B cell (primary cell): ENCODE results near the gene HAGH. TPM values are rescaled to one million over a fixed set of nuclear protein-coding genes. Genes with fewer than 3 reads are reported as not detected.

Experiments used
- ATAC-seq: fragments of 200-7000 bp; cut with Tn5 transposase; one replicate; pipeline ENCODE4 v1.10.0; 2021; ENCODE audit warnings: low read depth, mild to moderate bottlenecking, moderate number of reproducible peaks, moderate library complexity
- CTCF ChIA-PET: fragments of 350-600 bp; sonication (Branson Sonifier 250); formaldehyde crosslinking; loops from one replicate; lab custom pipeline; 2021; ENCODE audit warnings: antibody characterized with exemption, inconsistent platforms; lab: Charles Lee
- POLR2A ChIA-PET: fragments of 350-600 bp; sonication (Branson Sonifier 250); formaldehyde crosslinking; loops from one replicate; lab custom pipeline; 2021; ENCODE audit warnings: antibody characterized with exemption; lab: Charles Lee
- DNase-seq: peaks from one replicate; pipeline ENCODE4 v3.0.0; 2013
- H2AFZ ChIP-seq: 2 replicates; pipeline ENCODE4 v1.6.1; 2012; ENCODE audit warnings: mild to moderate bottlenecking, low read depth, low read length; ENCODE audit not compliant: insufficient read depth, poor library complexity, severe bottlenecking
- H3K27ac ChIP-seq, 2 donors: 1 replicate in 1 of 2; 2 replicates in 1 of 2; pipeline ENCODE4 v1.5.1; 2012 to 2013; ENCODE audit warnings: low read length in 2 of 2, mild to moderate bottlenecking in 2 of 2, moderate library complexity in 1 of 2
- H3K27me3 ChIP-seq, 4 experiments: fragments of 200-600 bp in 1 of 4; sonication (generic) in 1 of 4; replicated peaks in 1 of 4; 1 replicate in 2 of 4; 2 replicates in 2 of 4; pipeline versions ENCODE4 v1.6.1 to v1.7.0; 2013 to 2016; ENCODE audit warnings: low read length in 3 of 4, mild to moderate bottlenecking in 2 of 4, mixed read lengths in 1 of 4, moderate library complexity in 1 of 4; ENCODE audit not compliant: insufficient read depth in 4 of 4, control insufficient read depth in 3 of 4; ENCODE audit errors: control extremely low read depth in 1 of 4
- H3K36me3 ChIP-seq, 2 experiments: replicated peaks in 1 of 2; 1 replicate in 1 of 2; 2 replicates in 1 of 2; pipeline versions ENCODE4 v1.6.1 to v1.7.1; 2013; ENCODE audit warnings: low read length in 1 of 2; ENCODE audit not compliant: insufficient read depth in 2 of 2, control insufficient read depth in 1 of 2; ENCODE audit errors: control extremely low read depth in 1 of 2, extremely low read depth in 1 of 2
- H3K4me1 ChIP-seq, 2 donors: fragments of 200-600 bp in 1 of 2; sonication (generic) in 1 of 2; 1 replicate in 1 of 2; 2 replicates in 1 of 2; pipeline versions ENCODE4 v1.5.1 to v1.6.1; 2013 to 2017; ENCODE audit warnings: low read length in 2 of 2; ENCODE audit not compliant: control insufficient read depth in 2 of 2, insufficient read depth in 2 of 2
- H3K4me2 ChIP-seq: replicated peaks from 2 replicates; pipeline ENCODE3; 2012; ENCODE audit warnings: mild to moderate bottlenecking, low read depth, low read length; ENCODE audit not compliant: poor library complexity, severe bottlenecking
- H3K4me3 ChIP-seq, 5 experiments: fragments of 200-600 bp in 1 of 5; sonication (generic) in 1 of 5; 1 replicate in 3 of 5; 2 replicates in 2 of 5; pipeline versions ENCODE4 v1.5.1 to v1.7.0; 2011 to 2016; ENCODE audit warnings: low read length in 4 of 5, mild to moderate bottlenecking in 4 of 5, low read depth in 2 of 5, control low read depth in 1 of 5, moderate library complexity in 1 of 5; ENCODE audit not compliant: insufficient read depth in 1 of 5; ENCODE audit errors: control extremely low read depth in 1 of 5, extremely low read depth in 1 of 5
- H3K79me2 ChIP-seq: fragments of 200-600 bp; sonication (generic); one replicate; pipeline ENCODE4 v1.6.0; 2016; ENCODE audit warnings: low read length; ENCODE audit not compliant: control insufficient read depth, insufficient read depth
- H3K9ac ChIP-seq: fragments of 200-600 bp; sonication (generic); 2 replicates; pipeline ENCODE4 v1.6.1; 2017; ENCODE audit warnings: mild to moderate bottlenecking, low read length, moderate library complexity
- H3K9me3 ChIP-seq, 3 donors: one replicate each; pipeline versions ENCODE4 v1.6.1 to v1.7.1; 2013; ENCODE audit warnings: low read length in 2 of 3; ENCODE audit not compliant: control insufficient read depth in 2 of 3, insufficient read depth in 1 of 3; ENCODE audit errors: control extremely low read depth in 1 of 3
- H4K20me1 ChIP-seq: 2 replicates; pipeline ENCODE4 v1.6.0; 2012; ENCODE audit warnings: mild to moderate bottlenecking, low read length; ENCODE audit not compliant: insufficient read depth, control insufficient read depth, poor library complexity, severe bottlenecking
- H3K27ac Mint-ChIP-seq: one replicate; pipeline ENCODE4 v1.8.0; 2021; ENCODE audit warnings: mixed read lengths
- H3K27me3 Mint-ChIP-seq: one replicate; pipeline ENCODE4 v1.8.0; 2021; ENCODE audit warnings: mixed read lengths
- H3K4me1 Mint-ChIP-seq: one replicate; pipeline ENCODE4 v1.8.0; 2021; ENCODE audit warnings: mixed read lengths
- H3K4me3 Mint-ChIP-seq: one replicate; pipeline ENCODE4 v1.8.0; 2021; ENCODE audit warnings: mixed read lengths
- H3K9me3 Mint-ChIP-seq: one replicate; pipeline ENCODE4 v1.8.0; 2022; ENCODE audit warnings: mixed read lengths; ENCODE audit not compliant: insufficient read depth
- CTCF ChIP-seq: fragments of 200-600 bp; IDR thresholded peaks from one replicate; pipeline ENCODE4 v1.8.0; 2022; ENCODE audit warnings: antibody characterized with exemption, mild to moderate bottlenecking
- EZH2 ChIP-seq: IDR thresholded peaks from 2 replicates; pipeline ENCODE4 v1.6.1; 2012; ENCODE audit warnings: borderline replicate concordance, low read depth, mild to moderate bottlenecking, moderate library complexity, low read length; ENCODE audit not compliant: insufficient read depth, poor library complexity, severe bottlenecking
- WGBS: methylation state at CpG from one replicate; pipeline ENCODE4 v1.1.5; 2013; ENCODE audit warnings: missing lambda C conversion rate; ENCODE audit not compliant: insufficient coverage; 5-methylcytosine and 5-hydroxymethylcytosine counted together
- intact Hi-C: fragments of 100-400 bp; cut with micrococcal nuclease; formaldehyde crosslinking; loops from one replicate; pipeline ENCODE4 v1.10.0; 2022
- polyA plus RNA-seq: library from polyadenylated mRNA; depleted of rRNA; stranded (reverse); fragments of >200 nt; gene quantifications from 2 replicates; pipeline ENCODE4 v1.2.3, GENCODE V29; 2012
- total RNA-seq, 2 donors: library from RNA; stranded (reverse); fragments of 120-200 nt in 1 of 2; gene quantifications; 1 replicate in 1 of 2; 2 replicates in 1 of 2; pipeline versions ENCODE4 v1.2.3 to v1.2.4, GENCODE V29; 2013 to 2022

The HAGH gene
- total and polyA plus RNA-seq, 2 donors (not counting 1 experiment from before 2014, with no cell fraction given), result 50.6 to 74.2 TPM

- H3K4me1 ChIP-seq, result peaks cover 5 to 9% of the 10 kb centered on the region in 2 donors
- peaks cover 0 to 4% (median 0%) of the 10 kb centered on the region in 3 donors for H3K9me3 ChIP-seq
- no peaks in the 10 kb centered on the region for H3K79me2 ChIP-seq
- ChIA-PET POLR2A (no interaction called here), CTCF (no interaction called here)
- H3K9me3 Mint-ChIP-seq, result no peaks in the 10 kb centered on the region
- no peak overlapping the region for H3K4me3 Mint-ChIP-seq
- 95% methylated on average over 19 of the region's 19 CpGs for WGBS
- no peak overlapping the region for H3K27ac ChIP-seq
- H3K9ac ChIP-seq, result no peak overlapping the region
- no peaks in the 10 kb centered on the region for H3K27me3 ChIP-seq
- H2AFZ ChIP-seq, result no peak overlapping the region
- peaks cover 0 to 66% of the 10 kb centered on the region in 2 experiments for H3K36me3 ChIP-seq
- TF ChIP-seq EZH2, result no peak
- no peak for TF ChIP-seq CTCF
- intact Hi-C loops, result no loop called here
- H3K27me3 Mint-ChIP-seq, result no peaks in the 10 kb centered on the region
- H4K20me1 ChIP-seq, result peaks cover 18% of the 10 kb centered on the region
- DNase-seq (no peak), ATAC-seq (no peak)
- peaks cover 5% of the 10 kb centered on the region for H3K4me1 Mint-ChIP-seq
- no peak overlapping the region for H3K4me2 ChIP-seq
- H3K4me3 ChIP-seq, result no peak overlapping the region
- peak overlapping the region; percentile 10 for H3K27ac Mint-ChIP-seq
These were observed 60.4 kb downstream of the HAGH start for GRCh38 chr16:1766231-1766630.

GRCh38 chr16:1765826-1766225 is 60.8 kb downstream of the HAGH start:
- WGBS, result 94% methylated on average over 22 of the region's 22 CpGs
- ATAC-seq (no peak), DNase-seq (no peak)
- no peak for TF ChIP-seq CTCF
- TF ChIP-seq EZH2, result no peak
- peak overlapping the region; percentile 10 for H3K27ac Mint-ChIP-seq
- H2AFZ ChIP-seq, result no peak overlapping the region
- POLR2A ChIA-PET, result no interaction called here
- peaks cover 5 to 9% of the 10 kb centered on the region in 2 donors for H3K4me1 ChIP-seq
- H3K4me3 ChIP-seq, result no peak overlapping the region
- H3K9me3 ChIP-seq, result peaks cover 0 to 4% (median 0%) of the 10 kb centered on the region in 3 donors
- no peaks in the 10 kb centered on the region for H3K79me2 ChIP-seq
- no peak overlapping the region for H3K4me3 Mint-ChIP-seq
- intact Hi-C loops, result no loop called here
- CTCF ChIA-PET, result no interaction called here
- H3K36me3 ChIP-seq, result peaks cover 0 to 70% of the 10 kb centered on the region in 2 experiments
- H3K4me2 ChIP-seq, result no peak overlapping the region
- no peak overlapping the region for H3K9ac ChIP-seq
- no peaks in the 10 kb centered on the region for H3K9me3 Mint-ChIP-seq
- H4K20me1 ChIP-seq, result peaks cover 18% of the 10 kb centered on the region
- peaks cover 5% of the 10 kb centered on the region for H3K4me1 Mint-ChIP-seq
- H3K27ac ChIP-seq, result no peak overlapping the region
- no peaks in the 10 kb centered on the region for H3K27me3 ChIP-seq
- H3K27me3 Mint-ChIP-seq, result no peaks in the 10 kb centered on the region
